OCI-LY7 (cell line): ENCODE results near the gene KLF16.

Source experiments
- CTCF ChIP-seq: fragments of 200-600 bp; sonication (generic); conservative IDR thresholded peaks from 2 replicates; pipeline ENCODE4 v1.5.1; 2014; ENCODE audit warnings: mild to moderate bottlenecking, antibody characterized with exemption, low read length, moderate library complexity, mixed read lengths
- EZH2phosphoT487 ChIP-seq: fragments of 200-600 bp; sonication (generic); IDR thresholded peaks from 2 replicates; pipeline ENCODE4 v1.6.1; 2018; ENCODE audit warnings: low read depth, borderline replicate concordance, mild to moderate bottlenecking, mixed run types, antibody characterized with exemption, low read length, moderate library complexity, mixed read lengths

- no peak for TF ChIP-seq CTCF
- no peak for TF ChIP-seq EZH2phosphoT487
Observed at GRCh38 chr19:1832046-1832663, 31.2 kb downstream of the KLF16 start.
